T-helper 1 cell (primary cell): ENCODE data around the gene GUCY2F.

Experiments
- DNase-seq, 5 donors: peaks; one replicate each; pipeline ENCODE4 v3.0.0-alpha.2; 2012 to 2020
- total RNA-seq, 4 donors: gene quantifications; one replicate each; lab custom pipeline; 2026; lab: John Stamatoyannopoulos, UW

The GUCY2F gene
- 0 to 0.15 (median 0) reads per million in 4 donors for total RNA-seq

DNA sequence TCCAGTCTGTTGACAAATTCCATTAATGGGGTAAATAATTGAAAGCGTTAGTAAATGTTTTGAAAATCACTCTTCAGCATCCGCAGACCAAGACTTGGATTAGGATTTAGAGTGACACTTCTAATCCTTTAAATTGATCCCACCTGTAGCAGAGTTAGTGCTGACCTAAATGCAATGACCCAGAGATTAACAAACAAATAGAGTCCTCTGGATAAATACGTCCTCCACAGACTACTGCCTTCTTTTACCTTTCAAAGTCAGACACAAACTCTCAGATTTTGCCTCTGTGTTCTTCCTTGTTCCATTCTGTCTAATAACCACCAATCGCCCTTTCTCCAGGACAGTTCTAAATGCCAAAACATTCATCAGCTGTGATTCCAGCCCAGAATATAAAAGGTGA is at the start of gene GUCY2F:
GUCY2F (minus strand) TSS at position 101 of the 400 bp plus-strand sequence. CDS start 6,150 bp downstream, outside the sequence.
- DNase-seq, result no peak

GRCh38 chrX:109519001-109519400 is 37.1 kb upstream of the GUCY2F start:
- no peak for DNase-seq

- DNase-seq, result no peak
Observed at GRCh38 chrX:109511113-109511512, 29.2 kb upstream of the GUCY2F start.

- DNase-seq, result no peak
Observed at GRCh38 chrX:109508915-109509314, 27.0 kb upstream of the GUCY2F start.

- no peak for DNase-seq
Observed at GRCh38 chrX:109501176-109501575, 19.3 kb upstream of the GUCY2F start.

DNA sequence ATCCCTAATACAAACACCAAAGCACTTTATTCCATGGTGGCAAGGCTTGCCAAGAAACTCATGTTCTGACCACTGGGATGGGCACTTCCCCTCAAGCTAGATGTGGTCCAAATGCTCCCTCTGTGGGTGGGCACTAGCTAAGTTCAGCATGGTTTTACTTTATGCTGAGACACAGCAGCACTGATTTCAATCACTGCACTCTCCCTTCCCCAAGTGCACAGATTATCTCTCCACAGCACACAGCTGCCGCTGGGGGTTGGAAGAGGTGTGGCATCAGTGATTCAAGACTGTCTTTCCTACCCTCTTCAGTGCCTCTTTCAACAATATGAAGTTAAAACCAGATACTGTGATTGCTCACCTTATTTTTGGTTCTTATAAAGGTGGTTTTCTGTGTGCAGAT is 16.5 kb upstream of the GUCY2F start:
- DNase-seq, result no peak

- DNase-seq, result no peak
Observed at GRCh38 chrX:109489174-109489573, 7.3 kb upstream of the GUCY2F start.

DNA sequence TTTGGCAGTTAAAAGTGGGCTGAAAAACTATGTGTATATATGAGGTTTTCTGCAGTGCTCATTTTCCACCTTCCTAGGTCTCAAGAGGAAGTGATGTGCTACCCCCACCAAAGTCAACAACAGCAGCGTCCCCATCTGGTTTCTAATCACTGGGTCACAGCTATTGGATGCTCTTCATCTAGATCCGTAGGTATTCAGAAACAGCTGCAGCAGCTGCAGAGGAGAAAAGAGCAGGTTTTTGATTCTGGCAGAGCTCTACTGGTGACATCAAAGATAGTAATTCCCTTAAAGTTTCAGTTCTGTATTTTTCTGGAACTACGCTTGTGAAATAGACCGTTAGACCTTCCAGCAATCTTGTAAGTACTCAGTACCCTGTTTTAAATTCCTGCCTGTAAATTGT is 5.8 kb upstream of the GUCY2F start:
- no peak for DNase-seq

DNA sequence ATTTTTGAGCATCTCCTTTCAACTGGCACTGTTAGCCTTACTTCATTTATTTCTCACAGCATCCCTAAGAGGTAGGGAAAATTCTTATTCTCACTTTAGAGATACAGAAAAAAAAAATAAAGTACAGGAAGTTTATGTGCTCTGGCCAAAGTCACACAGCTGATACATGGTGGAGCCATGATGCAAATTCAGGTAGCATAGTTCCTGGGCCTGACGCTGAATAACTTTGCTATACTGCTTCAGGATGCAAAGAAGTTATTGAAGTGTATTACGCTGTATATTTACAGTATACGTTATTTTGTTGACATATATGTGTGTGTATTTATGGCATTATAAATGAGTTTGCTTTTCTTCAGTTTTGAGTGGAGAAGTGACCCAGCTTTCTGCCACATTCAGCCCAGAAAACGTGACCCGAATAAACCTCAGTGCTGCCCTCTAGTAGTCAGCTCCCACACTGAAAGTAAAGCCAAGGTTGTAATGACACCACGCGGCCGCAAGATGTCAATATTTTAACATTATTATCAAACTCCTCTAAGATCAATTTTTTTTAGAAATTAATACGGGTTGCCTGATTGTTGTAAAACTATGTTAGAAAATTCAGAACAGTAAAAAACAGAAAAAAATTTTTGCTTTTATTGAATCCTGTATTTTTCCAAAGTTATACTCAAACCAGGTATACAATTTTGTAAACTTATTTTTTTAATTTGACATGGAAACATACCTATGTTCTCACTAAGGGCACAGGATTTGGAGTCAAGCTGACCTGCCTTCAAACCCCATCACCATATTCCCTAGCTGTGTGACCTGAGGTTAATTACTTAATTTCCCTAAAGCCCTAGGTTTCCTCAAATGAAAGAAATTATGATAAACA is 3.8 kb upstream of the GUCY2F start:
- DNase-seq, result peak; percentile 9 to 67 (median 25)

DNA sequence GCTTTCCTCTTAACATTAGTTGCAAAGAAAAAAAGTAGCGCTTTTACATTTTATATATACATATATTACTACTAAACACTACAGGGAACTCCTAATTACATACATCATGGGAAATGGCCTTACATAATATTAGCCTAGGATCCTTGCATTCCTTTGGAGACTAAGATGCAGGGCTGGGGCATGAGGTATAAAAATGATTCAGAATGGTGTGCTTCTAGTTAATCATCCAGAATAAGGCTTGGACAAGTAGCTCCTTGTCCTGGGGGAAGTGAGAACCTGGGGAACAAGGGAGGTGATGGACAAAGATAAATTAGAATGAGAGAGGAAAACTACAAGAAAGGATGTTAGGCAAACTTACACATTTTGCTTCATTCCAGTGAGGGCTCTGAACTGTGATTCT is 3.0 kb upstream of the GUCY2F start:
- no peak for DNase-seq

GRCh38 chrX:109475174-109475891 is 6.6 kb downstream of the GUCY2F start:
- DNase-seq, result no peak

DNA sequence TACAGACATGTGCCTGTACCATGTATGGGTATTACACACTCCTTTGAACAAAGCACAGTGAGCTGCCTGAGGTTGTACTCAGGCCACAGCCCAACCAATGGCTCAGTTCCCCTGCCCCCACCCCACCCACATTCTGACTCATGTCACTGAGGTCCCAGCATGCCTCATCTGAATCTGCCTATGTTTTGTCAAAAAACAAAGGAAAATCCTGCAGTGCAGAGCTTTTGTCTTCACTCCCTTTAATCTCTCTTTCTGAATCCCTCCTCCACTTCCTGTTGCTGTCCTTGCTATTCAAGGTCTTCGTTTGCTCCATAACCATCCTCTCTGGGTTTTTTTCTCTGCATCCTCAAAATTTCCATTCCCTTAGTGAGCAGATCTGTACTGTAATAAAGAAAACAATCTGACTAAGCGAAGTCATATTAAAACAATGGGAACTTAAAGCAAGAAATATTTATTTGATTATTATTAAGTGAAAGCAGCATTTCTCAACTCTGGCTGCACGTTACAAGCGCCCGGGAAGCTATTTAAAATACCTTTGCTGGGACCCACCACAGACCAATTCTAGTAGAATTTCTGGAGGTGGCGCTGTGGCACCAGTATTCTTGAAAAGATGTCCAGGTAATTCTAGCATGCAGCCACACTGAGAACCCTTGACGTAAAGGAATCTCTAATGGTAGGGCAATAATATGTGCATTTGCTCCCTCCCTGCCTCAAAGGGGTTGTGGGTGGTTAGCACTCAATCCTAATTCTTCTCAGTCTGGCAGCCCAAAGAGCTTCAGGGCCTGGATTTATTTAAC is 8.7 kb downstream of the GUCY2F start:
- DNase-seq, result no peak

GRCh38 chrX:109464231-109464630 is 17.7 kb downstream of the GUCY2F start:
- no peak for DNase-seq

- no peak for DNase-seq
Observed at GRCh38 chrX:109463784-109464183, 18.1 kb downstream of the GUCY2F start.

- no peak for DNase-seq
Observed at GRCh38 chrX:109448282-109448938, 33.5 kb downstream of the GUCY2F start.

GRCh38 chrX:109441266-109441665 is 40.6 kb downstream of the GUCY2F start:
- DNase-seq, result no peak

GRCh38 chrX:109440475-109440874 is 41.4 kb downstream of the GUCY2F start:
- DNase-seq, result peak in 1 of 5 donors; percentile 39

DNA sequence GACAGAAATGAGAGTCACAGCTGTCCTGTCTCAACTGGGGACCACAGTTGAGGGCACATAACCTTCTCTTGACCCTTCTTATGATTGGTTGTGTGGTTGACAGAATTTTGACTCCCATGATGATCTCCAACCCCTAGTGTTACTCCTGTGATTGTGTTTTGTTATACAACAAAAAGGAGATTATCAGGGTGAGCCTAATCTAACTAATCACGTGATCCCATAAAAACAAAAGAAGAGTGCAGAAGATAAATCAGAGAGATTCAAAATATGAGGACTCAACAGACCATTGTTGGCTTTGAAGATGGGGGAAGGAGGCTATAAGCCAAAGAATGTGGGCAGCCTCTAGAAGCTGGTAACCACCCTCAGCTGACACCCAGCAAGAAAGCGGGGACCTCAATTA is 72.7 kb downstream of the GUCY2F start:
- no peak for DNase-seq

GRCh38 chrX:109403922-109404321 is 78.0 kb downstream of the GUCY2F start:
- DNase-seq, result no peak

GRCh38 chrX:109399831-109400230 is 82.1 kb downstream of the GUCY2F start:
- DNase-seq, result no peak

DNA sequence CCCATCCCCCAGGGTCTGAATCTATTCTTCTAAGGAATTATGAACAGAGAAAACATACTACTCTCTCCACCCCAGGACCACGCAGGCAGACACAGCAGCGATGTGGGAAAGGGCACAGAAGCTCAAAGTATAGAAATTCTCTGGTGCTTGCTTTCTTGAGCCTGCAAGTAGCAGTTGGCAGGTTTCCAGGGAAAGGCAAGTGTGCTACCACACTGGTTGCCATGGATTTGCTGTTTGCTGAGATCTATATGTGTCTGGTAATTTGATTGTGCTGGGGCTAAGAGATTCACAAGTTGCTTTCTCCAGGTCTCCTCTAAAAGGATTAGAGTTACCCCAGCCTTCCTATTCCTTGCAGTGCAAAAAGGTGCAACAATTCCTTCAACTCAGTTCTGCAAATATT is 83.1 kb downstream of the GUCY2F start:
- DNase-seq, result no peak

GRCh38 chrX:109398061-109398460 is 83.8 kb downstream of the GUCY2F start:
- no peak for DNase-seq

GRCh38 chrX:109393859-109394258 is 88.0 kb downstream of the GUCY2F start:
- no peak for DNase-seq
